Smooth muscle cell (in vitro differentiated cells): ENCODE results near the gene SIAH2. TPM values are rescaled to one million over a fixed set of nuclear protein-coding genes. Genes with fewer than 3 reads are reported as not detected.

Experiments
- DNase-seq: peaks from one replicate; lab custom pipeline; 2025; ENCODE audit not compliant: unreplicated experiment; lab: John Stamatoyannopoulos, UW
- H2AFZ ChIP-seq: fragments of 200-600 bp; sonication (generic); 2 replicates; pipeline ENCODE4 v1.6.0; 2016; ENCODE audit warnings: antibody characterized with exemption, low read depth, mild to moderate bottlenecking
- H3F3A ChIP-seq: fragments of 200-600 bp; sonication (generic); 2 replicates; pipeline ENCODE4 v1.6.0; 2017; ENCODE audit warnings: antibody characterized with exemption, low read depth
- H3K27ac ChIP-seq: fragments of 200-600 bp; sonication (generic); 2 replicates; pipeline ENCODE4 v1.5.1; 2016; ENCODE audit warnings: low read depth, mild to moderate bottlenecking
- H3K27me3 ChIP-seq: fragments of 200-600 bp; sonication (generic); 2 replicates; pipeline ENCODE4 v1.6.1; 2016; ENCODE audit warnings: low read depth, mild to moderate bottlenecking
- H3K36me3 ChIP-seq: fragments of 200-600 bp; sonication (generic); 2 replicates; pipeline ENCODE4 v1.5.1; 2016; ENCODE audit warnings: low read depth
- H3K4me1 ChIP-seq: fragments of 200-600 bp; sonication (generic); 2 replicates; pipeline ENCODE4 v1.5.1; 2016; ENCODE audit warnings: low read depth
- H3K4me2 ChIP-seq: fragments of 200-600 bp; sonication (generic); 2 replicates; pipeline ENCODE4 v1.6.0; 2016; ENCODE audit warnings: mild to moderate bottlenecking
- H3K4me3 ChIP-seq: fragments of 200-600 bp; sonication (generic); 2 replicates; pipeline ENCODE4 v1.5.1; 2016; ENCODE audit warnings: mild to moderate bottlenecking
- H3K79me2 ChIP-seq: fragments of 200-600 bp; sonication (generic); 2 replicates; pipeline ENCODE4 v1.6.0; 2016; ENCODE audit warnings: low read depth, mild to moderate bottlenecking
- H3K9ac ChIP-seq: fragments of 200-600 bp; sonication (generic); 2 replicates; pipeline ENCODE4 v1.6.0; 2016; ENCODE audit warnings: low read depth
- H3K9me3 ChIP-seq: fragments of 200-600 bp; sonication (generic); replicated peaks from 2 replicates; pipeline ENCODE4 v1.5.1; 2016; ENCODE audit warnings: low read depth
- H4K20me1 ChIP-seq: fragments of 200-600 bp; sonication (generic); 2 replicates; pipeline ENCODE4 v1.6.0; 2016; ENCODE audit warnings: low read depth
- CTCF ChIP-seq: fragments of 200-600 bp; sonication (generic); IDR thresholded peaks from 2 replicates; pipeline ENCODE4 v1.5.1; 2017; ENCODE audit warnings: borderline replicate concordance, mild to moderate bottlenecking, antibody characterized with exemption; ENCODE audit not compliant: insufficient read depth, poor library complexity, severe bottlenecking
- WGBS: methylation state at CpG from one replicate; pipeline ENCODE4 v1.1.7; 2016; ENCODE audit warnings: low lambda C conversion rate; 5-methylcytosine and 5-hydroxymethylcytosine counted together
- polyA plus RNA-seq: library from polyadenylated mRNA; unstranded; fragments of >200 nt; fragmentation: Nextera tagmentation; extraction: Ambion mirVana; gene quantifications from 2 replicates; pipeline ENCODE4 v1.2.1, GENCODE V29; 2016
- total RNA-seq: library from RNA; depleted of rRNA; stranded (reverse); fragments of >200 nt; gene quantifications from 2 replicates; pipeline ENCODE4 v1.2.3, GENCODE V29; 2014

Gene SIAH2
- total and polyA plus RNA-seq, 2 experiments from 2014 or later: 43.9 to 44.9 TPM

GRCh38 chr3:150759319-150759718, 3.6 kb downstream of the SIAH2 start:
- 74% methylated on average over 3 of the region's 3 CpGs for WGBS
- Histone ChIP-seq H4K20me1 (peaks cover 77% of the 10 kb centered on the region), H2AFZ (no peak overlapping the region), H3K36me3 (no peaks in the 10 kb centered on the region), H3K4me2 (peak overlapping the region; percentile 82), H3F3A (peaks cover 2% of the 10 kb centered on the region), H3K4me1 (peaks cover 25% of the 10 kb centered on the region), H3K9ac (no peak overlapping the region), H3K4me3 (peak overlapping the region; percentile 60), H3K27ac (peak overlapping the region; percentile 50), H3K79me2 (peaks cover 81% of the 10 kb centered on the region), H3K9me3 (no peaks in the 10 kb centered on the region), H3K27me3 (no peaks in the 10 kb centered on the region)
- TF ChIP-seq CTCF: no peak
- DNase-seq: no peak

DNA sequence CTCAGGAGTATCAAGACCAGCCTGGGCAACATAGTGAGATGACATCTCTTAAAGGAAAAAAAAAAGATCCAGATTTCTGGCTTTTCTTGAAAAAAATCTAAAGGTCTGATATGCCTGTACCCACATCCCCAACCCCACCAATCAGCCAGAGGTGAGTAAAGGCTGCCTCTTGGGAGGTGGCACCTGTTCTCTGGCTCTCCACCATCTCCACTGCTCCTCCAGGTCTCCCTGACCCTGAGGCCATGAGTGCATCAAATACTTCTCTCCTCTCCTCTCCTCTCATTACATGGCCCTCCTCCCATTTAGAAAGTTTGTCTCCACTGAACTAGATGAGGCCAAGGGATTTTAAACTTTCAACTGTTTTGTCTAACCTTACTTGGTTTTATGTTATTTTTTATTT, 5.2 kb downstream of the SIAH2 start:
- no peak overlapping the region for H3K4me2 ChIP-seq
- H3K27ac ChIP-seq: peak overlapping the region; percentile 20
- H4K20me1 ChIP-seq: peaks cover 92% of the 10 kb centered on the region

DNA sequence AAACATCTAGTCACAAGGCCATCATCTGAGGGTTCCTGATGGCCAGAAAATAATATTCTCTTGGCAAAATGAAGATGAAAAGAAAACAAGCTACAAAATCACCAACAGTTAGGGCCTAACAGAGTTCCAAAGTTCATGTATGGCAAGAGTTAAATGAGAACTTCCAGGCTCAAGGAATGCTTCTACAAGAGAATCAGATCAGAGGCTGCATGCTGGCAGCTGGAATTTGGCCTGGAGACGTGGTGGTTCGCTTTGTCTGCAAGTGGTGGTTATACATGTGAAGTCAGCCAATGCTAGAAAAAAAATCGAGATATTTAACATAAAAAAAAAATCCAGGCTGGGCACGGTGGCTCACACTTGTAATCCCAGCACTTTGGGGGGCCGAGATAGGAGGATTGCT, 5.6 kb downstream of the SIAH2 start:
- Histone ChIP-seq H3K27me3 (no peaks in the 10 kb centered on the region), H3K4me1 (peaks cover 21% of the 10 kb centered on the region), H3K4me2 (no peak overlapping the region), H2AFZ (no peak overlapping the region), H3K9me3 (no peaks in the 10 kb centered on the region), H3K27ac (no peak overlapping the region), H3F3A (no peaks in the 10 kb centered on the region), H3K9ac (no peak overlapping the region), H3K36me3 (no peaks in the 10 kb centered on the region), H3K79me2 (peaks cover 99% of the 10 kb centered on the region), H3K4me3 (no peak overlapping the region), H4K20me1 (peaks cover 96% of the 10 kb centered on the region)
- no peak for TF ChIP-seq CTCF
- DNase-seq: no peak
- WGBS: 60% methylated on average over 5 of the region's 5 CpGs

More for the DNA sequence above, 5.2 kb downstream of the SIAH2 start:
- Histone ChIP-seq H3K4me1 (peaks cover 21% of the 10 kb centered on the region), H3K9ac (no peak overlapping the region), H3K4me3 (no peak overlapping the region), H2AFZ (no peak overlapping the region), H3K36me3 (no peaks in the 10 kb centered on the region), H3F3A (no peaks in the 10 kb centered on the region), H3K79me2 (peaks cover 97% of the 10 kb centered on the region), H3K27me3 (no peaks in the 10 kb centered on the region), H3K9me3 (no peaks in the 10 kb centered on the region)
- no peak for DNase-seq
- no peak for TF ChIP-seq CTCF

DNA sequence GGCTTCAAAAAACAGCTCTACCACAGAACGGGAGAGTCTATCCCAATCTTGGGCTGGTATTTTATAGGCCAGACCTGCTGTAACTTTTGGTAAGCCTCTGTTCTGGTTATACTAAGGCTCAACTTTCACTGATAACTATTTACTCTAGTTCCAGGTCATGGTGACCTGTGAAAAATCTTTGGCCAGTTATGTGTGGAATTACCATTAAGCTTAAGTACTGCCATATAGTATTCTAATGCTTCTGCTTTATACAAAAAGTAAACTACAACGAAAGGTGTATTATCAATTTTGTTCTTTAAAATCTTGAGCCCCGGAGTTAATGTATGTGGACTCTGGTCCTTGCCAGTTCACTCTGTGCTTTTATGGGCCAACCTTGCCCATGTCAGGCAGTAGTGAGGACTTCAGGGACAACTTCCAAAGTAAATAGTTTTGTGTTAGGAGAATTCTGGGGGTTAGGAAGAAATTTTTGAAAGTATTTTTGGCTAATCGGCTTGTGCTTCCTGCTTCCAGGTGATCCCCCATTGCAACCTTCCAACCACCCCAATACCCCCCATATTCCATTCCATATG, 6.4 kb downstream of the SIAH2 start:
- Histone ChIP-seq H3K79me2 (peaks cover 99% of the 10 kb centered on the region), H3K4me1 (peaks cover 20% of the 10 kb centered on the region), H4K20me1 (peaks cover 100% of the 10 kb centered on the region), H3K9me3 (no peaks in the 10 kb centered on the region), H3K36me3 (no peaks in the 10 kb centered on the region), H3K27ac (no peak overlapping the region), H3K9ac (no peak overlapping the region), H3F3A (no peaks in the 10 kb centered on the region), H3K27me3 (no peaks in the 10 kb centered on the region), H2AFZ (no peak overlapping the region), H3K4me3 (no peak overlapping the region), H3K4me2 (no peak overlapping the region)
- no peak for DNase-seq
- TF ChIP-seq CTCF: no peak
- whole genome bisulfite sequencing: 85% methylated on average over 4 of the region's 4 CpGs
